Skin epidermis (tissue), 12 donors: ENCODE results near the gene RAF1.
"Not testable (repeated sequence)": the region's sequence is repeated elsewhere in the genome, so short reads cannot be mapped to it uniquely, and the experiment has no call there.

ENCODE experiments used
- H3K27ac ChIP-seq, 21 experiments: fragments of 200-600 bp; sonication (generic) in 11 of 21; one replicate each; pipeline ENCODE4 v1.5.0; 2020; ENCODE audit warnings: mild to moderate bottlenecking in 3 of 21, inconsistent platforms in 2 of 21, moderate library complexity in 2 of 21
- H3K4me3 ChIP-seq, 7 experiments: fragments of 200-600 bp; sonication (generic) in 2 of 7; one replicate each; pipeline ENCODE4 v1.5.0; 2020; ENCODE audit warnings: inconsistent platforms in 2 of 7, mild to moderate bottlenecking in 2 of 7, moderate library complexity in 1 of 7

RAF1 gene

DNA sequence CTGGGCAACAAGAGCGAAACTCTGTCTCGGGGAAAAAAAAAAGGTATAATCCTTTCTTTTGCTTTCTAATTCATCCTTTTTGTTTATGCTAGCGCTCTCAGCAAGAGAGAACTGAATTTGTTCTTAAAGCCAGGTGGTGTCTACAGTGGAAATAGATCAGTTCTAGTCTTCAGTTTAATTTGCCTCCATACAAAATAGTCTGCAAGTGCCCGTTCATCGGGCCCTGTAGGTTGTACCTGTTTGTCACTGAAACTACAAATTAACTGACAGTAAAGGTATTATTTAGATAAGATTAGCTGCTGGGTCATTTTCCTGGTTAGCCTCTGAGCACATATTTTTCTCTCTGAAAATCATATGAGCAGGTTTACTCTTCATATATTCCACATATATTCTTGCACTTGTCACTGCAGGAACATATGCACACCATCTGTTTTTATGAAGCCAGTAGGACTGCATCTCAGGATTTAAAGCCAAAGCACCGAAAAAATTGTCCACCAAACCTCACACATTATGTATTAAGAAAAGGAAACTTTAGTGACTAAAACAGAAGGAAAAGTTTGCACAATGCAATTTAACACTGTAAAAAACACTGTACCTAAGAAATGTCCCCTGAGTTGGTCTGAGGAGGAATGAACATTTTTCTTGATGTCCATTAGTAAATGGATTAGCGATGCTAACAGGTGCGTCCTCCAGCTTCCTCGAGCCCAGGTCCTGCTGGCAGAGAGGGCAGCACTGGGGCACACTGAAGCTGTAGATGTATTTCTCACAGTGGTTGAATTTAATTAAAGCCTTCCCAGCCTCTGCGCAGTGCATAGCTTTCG is 119.1 kb downstream of the RAF1 start:
- peak overlapping the region in 6 of 7 experiments; percentile 13 to 42 (median 22) for H3K4me3 ChIP-seq
- peak overlapping the region in 1 of 21 experiments; percentile 10 for H3K27ac ChIP-seq

DNA sequence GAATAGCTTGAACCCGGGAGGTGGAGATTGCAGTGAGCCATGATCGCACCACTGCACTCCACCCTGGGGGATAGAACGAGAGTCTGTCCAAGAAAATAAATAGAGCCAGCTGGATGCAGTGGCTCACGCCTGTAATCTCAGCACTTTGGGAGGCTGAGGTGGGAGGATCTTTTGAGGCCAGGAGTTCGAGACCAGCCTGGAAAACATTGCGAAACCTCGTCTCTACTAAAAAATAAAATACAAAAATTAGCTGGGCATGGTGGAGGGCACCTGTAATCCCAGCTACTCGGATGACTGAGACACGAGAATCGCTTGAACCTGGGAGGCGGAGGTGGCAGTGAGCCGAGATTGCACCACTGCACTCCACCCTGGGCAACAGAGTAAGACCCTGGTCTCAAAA is 120.4 kb downstream of the RAF1 start:
- not testable (repeated sequence) for H3K4me3 ChIP-seq, H3K27ac ChIP-seq

- Histone ChIP-seq H3K27ac (no peak overlapping the region), H3K4me3 (no peak overlapping the region)
Measured at GRCh38 chr3:12541625-12542024, 122.3 kb downstream of the RAF1 start.

DNA sequence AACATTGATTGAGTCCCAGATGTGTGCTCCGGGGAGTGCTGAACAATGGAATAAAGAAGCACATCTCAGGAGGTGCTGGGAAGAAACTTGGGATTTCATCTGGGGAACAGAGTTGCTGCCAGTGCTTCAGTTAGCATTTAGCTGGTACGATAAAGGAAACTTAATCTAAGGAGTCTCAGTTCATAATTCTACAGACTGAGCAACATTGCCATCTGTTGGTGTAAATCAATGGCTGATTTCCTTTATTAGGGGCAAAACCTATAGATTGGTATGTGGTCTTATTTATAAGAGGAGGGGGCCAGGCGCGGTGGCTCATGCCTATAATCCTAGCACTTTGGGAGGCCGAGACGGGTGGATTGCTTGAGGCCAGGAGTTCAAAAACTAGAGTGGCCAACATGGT is 127.5 kb downstream of the RAF1 start:
- Histone ChIP-seq H3K27ac (no peak overlapping the region), H3K4me3 (no peak overlapping the region)
